ENCODE data around the gene NPSR1.

NPSR1 gene

GRCh38 chr7:34723338-34723737 is 65.3 kb downstream of the NPSR1 start:
- no peak for DNase-seq (ENCODE audit: low spot score)

- DNase-seq (ENCODE audit: low spot score), result no peak
These were observed 66.0 kb downstream of the NPSR1 start for GRCh38 chr7:34723866-34724490.

GRCh38 chr7:34726221-34726620 is 68.2 kb downstream of the NPSR1 start:
- no peak for DNase-seq (ENCODE audit: low spot score)

- no peak for DNase-seq (ENCODE audit: low spot score)
These were observed 69.5 kb downstream of the NPSR1 start for GRCh38 chr7:34727464-34727995.

GRCh38 chr7:34728156-34728555 is 70.1 kb downstream of the NPSR1 start:
- DNase-seq (ENCODE audit: low spot score), result no peak

- DNase-seq (ENCODE audit: low spot score), result no peak
These were observed 76.8 kb downstream of the NPSR1 start for GRCh38 chr7:34734771-34735170.

GRCh38 chr7:34735526-34735925 is 77.5 kb downstream of the NPSR1 start:
- no peak for DNase-seq (ENCODE audit: low spot score)

- DNase-seq (ENCODE audit: low spot score), result no peak
These were observed 81.8 kb downstream of the NPSR1 start for GRCh38 chr7:34739651-34740300.

- no peak for DNase-seq (ENCODE audit: low spot score)
These were observed 82.8 kb downstream of the NPSR1 start for GRCh38 chr7:34740840-34741239.

- DNase-seq (ENCODE audit: low spot score), result no peak
These were observed 89.3 kb downstream of the NPSR1 start for GRCh38 chr7:34747176-34747781.

GRCh38 chr7:34747867-34748727 is 90.1 kb downstream of the NPSR1 start:
- no peak for DNase-seq (ENCODE audit: low spot score)

- no peak for DNase-seq (ENCODE audit: low spot score)
These were observed 90.7 kb downstream of the NPSR1 start for GRCh38 chr7:34748728-34749089.

GRCh38 chr7:34749446-34749845 is 91.4 kb downstream of the NPSR1 start:
- DNase-seq (ENCODE audit: low spot score), result no peak

- no peak for DNase-seq (ENCODE audit: low spot score)
These were observed 92.2 kb downstream of the NPSR1 start for GRCh38 chr7:34750209-34750608.

GRCh38 chr7:34750636-34751035 is 92.6 kb downstream of the NPSR1 start:
- DNase-seq (ENCODE audit: low spot score), result no peak

- no peak for DNase-seq (ENCODE audit: low spot score)
These were observed 94.0 kb downstream of the NPSR1 start for GRCh38 chr7:34751725-34752643.

GRCh38 chr7:34752929-34753328 is 94.9 kb downstream of the NPSR1 start:
- no peak for DNase-seq (ENCODE audit: low spot score)

GRCh38 chr7:34755008-34755407 is 97.0 kb downstream of the NPSR1 start:
- no peak for DNase-seq (ENCODE audit: low spot score)

GRCh38 chr7:34756025-34756437 is 98.0 kb downstream of the NPSR1 start:
- DNase-seq (ENCODE audit: low spot score), result no peak

- DNase-seq (ENCODE audit: low spot score), result no peak
These were observed 98.7 kb downstream of the NPSR1 start for GRCh38 chr7:34756691-34757090.

GRCh38 chr7:34757570-34758110 is 99.6 kb downstream of the NPSR1 start:
- no peak for DNase-seq (ENCODE audit: low spot score)

Data from ecto neural progenitor cell (in vitro differentiated cells).